H9 (cell line): ENCODE data around the gene OGDH. TPM values are rescaled to one million over a fixed set of nuclear protein-coding genes. Genes with fewer than 3 reads are reported as not detected.

Experiments
- DNase-seq: peaks from one replicate; pipeline ENCODE4 v3.0.0-alpha.2; 2017
- H2AFZ ChIP-seq: one replicate; pipeline ENCODE4 v1.6.1; 2013; ENCODE audit warnings: mild to moderate bottlenecking, low read length, control low read depth, moderate library complexity
- H2AK5ac ChIP-seq: 2 replicates; pipeline ENCODE4 v1.6.1; 2013; ENCODE audit warnings: low read length, control low read depth, mixed read lengths; ENCODE audit not compliant: insufficient read length
- H2BK120ac ChIP-seq: one replicate; pipeline ENCODE4 v1.6.1; 2013; ENCODE audit warnings: low read depth, mild to moderate bottlenecking, low read length, control low read depth, inconsistent platforms; ENCODE audit not compliant: poor library complexity, severe bottlenecking
- H2BK12ac ChIP-seq: 2 replicates; pipeline ENCODE4 v1.6.1; 2013; ENCODE audit warnings: low read length, control low read depth, mixed read lengths, low read depth; ENCODE audit not compliant: insufficient read length
- H2BK15ac ChIP-seq: 2 replicates; pipeline ENCODE4 v1.6.1; 2013; ENCODE audit warnings: low read depth, low read length, control low read depth
- H2BK20ac ChIP-seq: one replicate; pipeline ENCODE4 v1.6.1; 2013; ENCODE audit warnings: low read depth, mild to moderate bottlenecking, low read length, control low read depth, inconsistent platforms; ENCODE audit not compliant: poor library complexity, severe bottlenecking
- H2BK5ac ChIP-seq: 2 replicates; pipeline ENCODE4 v1.6.1; 2013; ENCODE audit warnings: low read length, control low read depth, mixed read lengths; ENCODE audit not compliant: insufficient read length
- H3K14ac ChIP-seq: 2 replicates; pipeline ENCODE4 v1.6.1; 2013; ENCODE audit warnings: low read length, control low read depth; ENCODE audit not compliant: insufficient read depth
- H3K18ac ChIP-seq: 2 replicates; pipeline ENCODE4 v1.6.1; 2013; ENCODE audit warnings: low read depth, mild to moderate bottlenecking, mixed read lengths, low read length, control low read depth; ENCODE audit not compliant: insufficient read length
- H3K23ac ChIP-seq: 2 replicates; pipeline ENCODE4 v1.6.1; 2013; ENCODE audit warnings: low read length, control low read depth, mixed read lengths, low read depth; ENCODE audit not compliant: insufficient read length
- H3K23me2 ChIP-seq: 2 replicates; pipeline ENCODE4 v1.6.1; 2013; ENCODE audit warnings: low read depth, mild to moderate bottlenecking, mixed read lengths, low read length, control low read depth; ENCODE audit not compliant: insufficient read length, poor library complexity, severe bottlenecking
- H3K27ac ChIP-seq: 2 replicates; pipeline ENCODE4 v1.5.1; 2013; ENCODE audit warnings: low read length, control low read depth, mixed read lengths, low read depth; ENCODE audit not compliant: insufficient read length
- H3K27me3 ChIP-seq: 2 replicates; pipeline ENCODE4 v1.6.1; 2013; ENCODE audit warnings: low read length, control low read depth, inconsistent platforms; ENCODE audit not compliant: insufficient read depth
- H3K4ac ChIP-seq: 2 replicates; pipeline ENCODE4 v1.6.1; 2013; ENCODE audit warnings: low read depth, mild to moderate bottlenecking, control low read depth, inconsistent platforms, low read length, moderate library complexity
- H3K4me1 ChIP-seq: 2 replicates; pipeline ENCODE4 v1.6.1; 2013; ENCODE audit warnings: low read length, control low read depth, inconsistent platforms; ENCODE audit not compliant: insufficient read depth
- H3K4me2 ChIP-seq: 2 replicates; pipeline ENCODE4 v1.6.1; 2013; ENCODE audit warnings: low read length, control low read depth, mixed read lengths; ENCODE audit not compliant: insufficient read length, insufficient read depth
- H3K56ac ChIP-seq: 2 replicates; pipeline ENCODE4 v1.6.1; 2013; ENCODE audit warnings: low read depth, mild to moderate bottlenecking, mixed read lengths, low read length, control low read depth; ENCODE audit not compliant: insufficient read length
- H3K79me1 ChIP-seq: 2 replicates; pipeline ENCODE4 v1.6.1; 2013; ENCODE audit warnings: low read depth, mild to moderate bottlenecking, moderate library complexity, low read length, control low read depth, inconsistent platforms; ENCODE audit not compliant: insufficient read depth, poor library complexity, severe bottlenecking
- H3K79me2 ChIP-seq: 2 replicates; pipeline ENCODE4 v1.6.1; 2013; ENCODE audit warnings: low read length, control low read depth, inconsistent platforms; ENCODE audit not compliant: insufficient read depth
- H3K9ac ChIP-seq: 2 replicates; pipeline ENCODE4 v1.6.1; 2013; ENCODE audit warnings: low read length, control low read depth, mixed read lengths; ENCODE audit not compliant: insufficient read length; ENCODE audit errors: extremely low read depth
- H3K9me3 ChIP-seq: one replicate; pipeline ENCODE4 v1.6.1; 2013; ENCODE audit warnings: low read depth, low read length, inconsistent platforms; ENCODE audit not compliant: control insufficient read depth
- H3T11ph ChIP-seq: one replicate; pipeline ENCODE4 v1.6.1; 2013; ENCODE audit warnings: mild to moderate bottlenecking, low read length, control low read depth, inconsistent platforms
- H4K20me1 ChIP-seq: one replicate; pipeline ENCODE4 v1.6.1; 2013; ENCODE audit not compliant: control insufficient read depth, insufficient read length, insufficient read depth
- H4K5ac ChIP-seq: 2 replicates; pipeline ENCODE4 v1.6.1; 2013; ENCODE audit warnings: low read depth, mild to moderate bottlenecking, mixed read lengths, low read length, control low read depth; ENCODE audit not compliant: insufficient read length
- H4K8ac ChIP-seq: replicated peaks from 2 replicates; pipeline ENCODE4 v1.6.1; 2013; ENCODE audit warnings: low read length, control low read depth, mixed read lengths, low read depth; ENCODE audit not compliant: insufficient read length
- H4K91ac ChIP-seq: 2 replicates; pipeline ENCODE4 v1.6.1; 2013; ENCODE audit warnings: low read depth, mild to moderate bottlenecking, moderate library complexity, mixed read lengths, low read length, control low read depth; ENCODE audit not compliant: insufficient read length
- H3K27ac Mint-ChIP-seq, 3 experiments: 2 replicates in 2 of 3; 3 replicates in 1 of 3; pipeline ENCODE4 v1.8.0; 2020 to 2021; ENCODE audit warnings: mixed read lengths in 3 of 3, mild to moderate bottlenecking in 1 of 3, moderate library complexity in 1 of 3
- H3K27me3 Mint-ChIP-seq: 2 replicates; pipeline ENCODE4 v1.8.0; 2021; ENCODE audit warnings: low read depth, mild to moderate bottlenecking, moderate library complexity, mixed read lengths
- H3K36me3 Mint-ChIP-seq, 3 experiments: 2 replicates in 2 of 3; 3 replicates in 1 of 3; pipeline ENCODE4 v1.8.0; 2020 to 2021; ENCODE audit warnings: low read depth in 3 of 3, mixed read lengths in 3 of 3; ENCODE audit not compliant: insufficient read depth in 1 of 3
- H3K4me1 Mint-ChIP-seq, 2 experiments: 2 replicates each; pipeline ENCODE4 v1.8.0; 2020; ENCODE audit warnings: mixed read lengths in 2 of 2
- H3K4me3 Mint-ChIP-seq, 2 experiments: 2 replicates in 1 of 2; 3 replicates in 1 of 2; pipeline ENCODE4 v1.8.0; 2020 to 2021; ENCODE audit warnings: mild to moderate bottlenecking in 2 of 2, mixed read lengths in 2 of 2, moderate library complexity in 1 of 2
- H3K9me3 Mint-ChIP-seq, 2 experiments: 2 replicates in 1 of 2; 3 replicates in 1 of 2; pipeline ENCODE4 v1.8.0; 2020; ENCODE audit warnings: mild to moderate bottlenecking in 2 of 2, mixed read lengths in 2 of 2, moderate library complexity in 1 of 2
- CTCF ChIP-seq: fragments of 200-600 bp; sonication (generic); conservative IDR thresholded peaks from 3 replicates; pipeline ENCODE4 v1.8.0; 2021; ENCODE audit warnings: antibody characterized with exemption, mild to moderate bottlenecking
- WGBS: extraction: QIAGEN DNeasy Blood & Tissue Kit; methylation state at CpG from one replicate; pipeline ENCODE4 v1.1.7; 2013; ENCODE audit warnings: missing lambda C conversion rate, low lambda C conversion rate, mixed read lengths; ENCODE audit not compliant: insufficient read length; ENCODE audit errors: extremely low coverage; 5-methylcytosine and 5-hydroxymethylcytosine counted together
- total RNA-seq: library from RNA; stranded (reverse); gene quantifications from 2 replicates; pipeline ENCODE4 v1.2.1, GENCODE V29; 2021

Gene OGDH
- total RNA-seq, 1 experiment from 2014 or later = 77.3 TPM

GRCh38 chr7:44674381-44674780 lies 68.0 kb downstream of the OGDH start:
- Histone ChIP-seq H4K5ac (no peak overlapping the region), H3K23ac (no peak overlapping the region), H3K79me2 (no peaks in the 10 kb centered on the region), H3K4ac (no peak overlapping the region), H3K9ac (no peak overlapping the region), H2BK5ac (no peak overlapping the region), H3K9me3 (no peaks in the 10 kb centered on the region), H3K14ac (no peak overlapping the region), H2BK12ac (no peak overlapping the region), H3T11ph (no peak overlapping the region), H3K56ac (no peak overlapping the region), H2AFZ (no peak overlapping the region), H3K27ac (no peak overlapping the region), H3K18ac (no peak overlapping the region), H2BK20ac (no peak overlapping the region), H2BK120ac (no peak overlapping the region), H2AK5ac (no peak overlapping the region), H4K8ac (no peak overlapping the region), H3K4me1 (no peaks in the 10 kb centered on the region), H4K91ac (no peak overlapping the region), H2BK15ac (no peak overlapping the region), H3K4me2 (no peak overlapping the region), H3K23me2 (no peaks in the 10 kb centered on the region), H3K27me3 (no peaks in the 10 kb centered on the region), H4K20me1 (no peaks in the 10 kb centered on the region), H3K79me1 (no peaks in the 10 kb centered on the region)
- no peak for TF ChIP-seq CTCF
- no peak overlapping the region for H3K27ac Mint-ChIP-seq
- H3K27me3 Mint-ChIP-seq = no peaks in the 10 kb centered on the region
- no peak for DNase-seq
- H3K4me3 Mint-ChIP-seq = no peak overlapping the region
- no peaks in the 10 kb centered on the region for H3K4me1 Mint-ChIP-seq
- peaks cover 11 to 53% (median 25%) of the 10 kb centered on the region in 3 experiments for H3K36me3 Mint-ChIP-seq
- WGBS = no CpG with 5 or more reads among the region's 7 CpGs
- no peaks in the 10 kb centered on the region for H3K9me3 Mint-ChIP-seq
